IMR-90 (cell line): ENCODE data around the gene CFAP251. TPM values are rescaled to one million over a fixed set of nuclear protein-coding genes. Genes with fewer than 3 reads are reported as not detected.

ENCODE experiments used
- ATAC-seq: fragments of 200-7000 bp; cut with Tn5 transposase; 2 replicates; pipeline ENCODE4 v1.9.1; 2020; ENCODE audit warnings: low read depth, mild to moderate bottlenecking, moderate library complexity
- BruUV-seq: library from RNA; stranded (reverse); fragments of 400-500 nt; replicated peaks from 2 replicates; lab custom pipeline; 2021; lab: Mats Ljungman, UMichigan
- CTCF ChIA-PET: fragments of 300-600 bp; formaldehyde crosslinking; extraction: SDS; loops from one replicate; lab custom pipeline; 2021; ENCODE audit warnings: antibody characterized with exemption; lab: Yijun Ruan, JAX
- POLR2A ChIA-PET: fragments of 300-600 bp; sonication (Branson Sonifier 250); formaldehyde crosslinking; loops from one replicate; lab custom pipeline; 2022; ENCODE audit warnings: antibody characterized with exemption; ENCODE audit not compliant: unreplicated experiment; lab: Charles Lee
- DNase-seq: peaks from one replicate; pipeline ENCODE4 v3.0.0; 2013
- H2AFZ ChIP-seq: replicated peaks from 2 replicates; pipeline ENCODE3; 2013; ENCODE audit warnings: low read length, mild to moderate bottlenecking; ENCODE audit not compliant: poor library complexity
- H2AK5ac ChIP-seq: 2 replicates; pipeline ENCODE4 v1.6.1; 2013; ENCODE audit warnings: low read depth, low read length, inconsistent platforms
- H2AK9ac ChIP-seq: replicated peaks from 2 replicates; pipeline ENCODE3; 2013; ENCODE audit warnings: mild to moderate bottlenecking, low read depth, low read length, moderate library complexity; ENCODE audit not compliant: poor library complexity
- H2BK120ac ChIP-seq: 2 replicates; pipeline ENCODE4 v1.6.1; 2013; ENCODE audit warnings: low read depth, low read length, inconsistent platforms
- H2BK15ac ChIP-seq: 3 replicates; pipeline ENCODE4 v1.6.1; 2013; ENCODE audit warnings: low read depth, low read length, inconsistent platforms
- H2BK20ac ChIP-seq: 2 replicates; pipeline ENCODE4 v1.6.1; 2013; ENCODE audit warnings: low read depth, mild to moderate bottlenecking, inconsistent platforms, low read length, moderate library complexity
- H2BK5ac ChIP-seq: 2 replicates; pipeline ENCODE4 v1.6.1; 2013; ENCODE audit warnings: mild to moderate bottlenecking, low read depth, low read length, inconsistent platforms; ENCODE audit not compliant: poor library complexity, severe bottlenecking
- H3K14ac ChIP-seq: replicated peaks from 2 replicates; pipeline ENCODE4 v1.6.1; 2013; ENCODE audit warnings: low read depth, low read length, inconsistent platforms
- H3K18ac ChIP-seq: 2 replicates; pipeline ENCODE4 v1.6.1; 2013; ENCODE audit warnings: low read depth, low read length, control low read depth
- H3K23ac ChIP-seq: 2 replicates; pipeline ENCODE4 v1.6.1; 2013; ENCODE audit warnings: low read depth, low read length, inconsistent platforms
- H3K27ac ChIP-seq: 2 replicates; pipeline ENCODE4 v1.5.1; 2013; ENCODE audit warnings: mild to moderate bottlenecking, control low read depth, low read length; ENCODE audit not compliant: insufficient read depth
- H3K27me3 ChIP-seq: 2 replicates; pipeline ENCODE4 v1.6.1; 2013; ENCODE audit warnings: low read length; ENCODE audit not compliant: control insufficient read depth, insufficient read depth
- H3K36me3 ChIP-seq: 2 replicates; pipeline ENCODE4 v1.6.1; 2013; ENCODE audit warnings: low read length, mixed read lengths; ENCODE audit not compliant: control insufficient read depth, insufficient read depth
- H3K4ac ChIP-seq: 2 replicates; pipeline ENCODE4 v1.6.1; 2013; ENCODE audit warnings: low read depth, low read length, inconsistent platforms
- H3K4me1 ChIP-seq: 2 replicates; pipeline ENCODE4 v1.6.1; 2013; ENCODE audit warnings: low read length, mixed read lengths; ENCODE audit not compliant: control insufficient read depth, insufficient read depth
- H3K4me2 ChIP-seq: 2 replicates; pipeline ENCODE4 v1.6.1; 2013; ENCODE audit warnings: low read depth, mild to moderate bottlenecking, control low read depth, low read length, moderate library complexity
- H3K4me3 ChIP-seq: 2 replicates; pipeline ENCODE4 v1.5.1; 2013; ENCODE audit warnings: low read depth, mild to moderate bottlenecking, control low read depth, low read length, moderate library complexity; ENCODE audit not compliant: insufficient read depth
- H3K56ac ChIP-seq: 2 replicates; pipeline ENCODE4 v1.6.1; 2013; ENCODE audit warnings: low read length, inconsistent platforms; ENCODE audit not compliant: insufficient read depth; ENCODE audit errors: extremely low read depth
- H3K79me1 ChIP-seq, 2 experiments: 2 replicates each; pipeline ENCODE4 v1.6.1; 2013; ENCODE audit warnings: low read length in 2 of 2, inconsistent platforms in 1 of 2, low read depth in 1 of 2
- H3K9ac ChIP-seq: 2 replicates; pipeline ENCODE4 v1.6.1; 2013; ENCODE audit warnings: low read depth, low read length, control low read depth
- H3K9me1 ChIP-seq: 2 replicates; pipeline ENCODE4 v1.6.1; 2013; ENCODE audit warnings: low read length, inconsistent platforms; ENCODE audit not compliant: insufficient read depth
- H3K9me3 ChIP-seq: 2 replicates; pipeline ENCODE4 v1.6.1; 2013; ENCODE audit warnings: low read length; ENCODE audit not compliant: control insufficient read depth, insufficient read depth
- H4K20me1 ChIP-seq: 2 replicates; pipeline ENCODE4 v1.6.1; 2013; ENCODE audit warnings: low read length, inconsistent platforms; ENCODE audit not compliant: insufficient read depth
- H4K5ac ChIP-seq: 2 replicates; pipeline ENCODE4 v1.6.1; 2013; ENCODE audit warnings: mild to moderate bottlenecking, low read depth, low read length, control low read depth
- H4K8ac ChIP-seq, 2 experiments: 2 replicates each; pipeline ENCODE4 v1.6.1; 2013; ENCODE audit warnings: low read depth in 2 of 2, low read length in 2 of 2, control low read depth in 1 of 2, inconsistent platforms in 1 of 2
- H4K91ac ChIP-seq: 2 replicates; pipeline ENCODE4 v1.6.1; 2013; ENCODE audit warnings: low read depth, low read length, inconsistent platforms; ENCODE audit not compliant: insufficient read depth
- BHLHE40 ChIP-seq: fragments of 150-350 bp; IDR thresholded peaks from 2 replicates; pipeline ENCODE4 v1.6.1; 2016; ENCODE audit warnings: mild to moderate bottlenecking, low read depth, low read length
- CEBPB ChIP-seq: IDR thresholded peaks from 2 replicates; pipeline ENCODE4 v1.6.1; 2012; ENCODE audit warnings: low read depth, low read length, improper control_type of control experiment
- CHD1 ChIP-seq: IDR thresholded peaks from 2 replicates; pipeline ENCODE4 v1.6.1; 2012; ENCODE audit warnings: low read depth, low read length, improper control_type of control experiment
- CTCF ChIP-seq: conservative IDR thresholded peaks from 2 replicates; pipeline ENCODE4 v1.5.1; 2012; ENCODE audit warnings: mild to moderate bottlenecking, low read depth, low read length, improper control_type of control experiment
- FOS ChIP-seq: fragments of 150-350 bp; IDR thresholded peaks from 2 replicates; pipeline ENCODE4 v1.6.1; 2016; ENCODE audit warnings: low read depth, low read length
- MAFK ChIP-seq: IDR thresholded peaks from 2 replicates; pipeline ENCODE4 v1.6.1; 2012; ENCODE audit warnings: low read depth, low read length, improper control_type of control experiment
- MAZ ChIP-seq: IDR thresholded peaks from 2 replicates; pipeline ENCODE4 v1.6.1; 2012; ENCODE audit warnings: low read depth, mild to moderate bottlenecking, low read length, improper control_type of control experiment, moderate library complexity, borderline replicate concordance
- MXI1 ChIP-seq: IDR thresholded peaks from 2 replicates; pipeline ENCODE4 v1.6.1; 2012; ENCODE audit warnings: low read depth, mild to moderate bottlenecking, low read length, moderate library complexity, borderline replicate concordance
- NFE2L2 ChIP-seq: fragments of 150-350 bp; IDR thresholded peaks from 2 replicates; pipeline ENCODE4 v1.6.1; 2016; ENCODE audit warnings: low read depth, mild to moderate bottlenecking, low read length
- POLR2A ChIP-seq: IDR thresholded peaks from 2 replicates; pipeline ENCODE4 v1.6.1; 2012; ENCODE audit warnings: mild to moderate bottlenecking, low read depth, low read length
- RAD21 ChIP-seq: IDR thresholded peaks from 2 replicates; pipeline ENCODE4 v1.6.1; 2012; ENCODE audit warnings: low read length, improper control_type of control experiment
- RCOR1 ChIP-seq: IDR thresholded peaks from 2 replicates; pipeline ENCODE4 v1.6.1; 2012; ENCODE audit warnings: mild to moderate bottlenecking, low read length, improper control_type of control experiment; ENCODE audit not compliant: insufficient replicate concordance
- RFX5 ChIP-seq: IDR thresholded peaks from 2 replicates; pipeline ENCODE4 v1.8.0; 2012; ENCODE audit warnings: low read depth, mild to moderate bottlenecking, low read length, moderate library complexity
- SMC3 ChIP-seq: fragments of 150-350 bp; IDR thresholded peaks from 2 replicates; pipeline ENCODE4 v1.6.1; 2016; ENCODE audit warnings: low read depth, mild to moderate bottlenecking, antibody characterized with exemption, low read length, moderate library complexity
- USF2 ChIP-seq: fragments of 150-350 bp; IDR thresholded peaks from 2 replicates; pipeline ENCODE4 v1.6.1; 2017; ENCODE audit warnings: mild to moderate bottlenecking, antibody characterized with exemption, low read length, low read depth
- WGBS, 2 experiments: methylation state at CpG; one replicate each; pipeline versions ENCODE4 v1.1.5 to v1.1.7; 2013; ENCODE audit warnings: missing lambda C conversion rate in 2 of 2; ENCODE audit not compliant: insufficient read length in 1 of 2; ENCODE audit errors: extremely low coverage in 2 of 2; 5-methylcytosine and 5-hydroxymethylcytosine counted together
- dilution Hi-C: fragments of 300-500 bp; cut with HindIII; formaldehyde crosslinking; loops from one replicate; pipeline ENCODE4 v1.14.3; 2018; ENCODE audit warnings: low sequenced_read_pairs; ENCODE audit not compliant: unreplicated experiment
- in situ Hi-C: fragments of 300-500 bp; cut with MboI; formaldehyde crosslinking; loops from 3 replicates; pipeline ENCODE4 v1.14.3; 2019; ENCODE audit warnings: low sequenced_read_pairs, inconsistent platforms, mixed read lengths
- intact Hi-C: fragments of 100-400 bp; cut with micrococcal nuclease; formaldehyde crosslinking; loops from 2 replicates; pipeline ENCODE4 v1.10.0; 2022
- polyA plus RNA-seq, 3 experiments: library from polyadenylated mRNA; depleted of rRNA; stranded (reverse); fragments of >200 nt; gene quantifications; 2 replicates each; pipeline ENCODE4 v1.2.3, GENCODE V29; 2012; ENCODE audit warnings: low replicate concordance in 1 of 3
- total RNA-seq: library from RNA; depleted of rRNA; stranded (reverse); fragments of >200 nt; gene quantifications from 2 replicates; pipeline ENCODE4 v1.2.3, GENCODE V29; 2012
- TF ChIP-seq, protein P1 (sequence below): fragments of 150-350 bp; IDR thresholded peaks from 2 replicates; pipeline ENCODE4 v1.6.1; 2016; ENCODE audit warnings: low read depth, mild to moderate bottlenecking, low read length, moderate library complexity, borderline replicate concordance

The CFAP251 gene
- total and polyA plus RNA-seq, 2 of the 4 experiments (the other 2 are of a cell fraction): 7.8 to 9.1 TPM

DNA sequence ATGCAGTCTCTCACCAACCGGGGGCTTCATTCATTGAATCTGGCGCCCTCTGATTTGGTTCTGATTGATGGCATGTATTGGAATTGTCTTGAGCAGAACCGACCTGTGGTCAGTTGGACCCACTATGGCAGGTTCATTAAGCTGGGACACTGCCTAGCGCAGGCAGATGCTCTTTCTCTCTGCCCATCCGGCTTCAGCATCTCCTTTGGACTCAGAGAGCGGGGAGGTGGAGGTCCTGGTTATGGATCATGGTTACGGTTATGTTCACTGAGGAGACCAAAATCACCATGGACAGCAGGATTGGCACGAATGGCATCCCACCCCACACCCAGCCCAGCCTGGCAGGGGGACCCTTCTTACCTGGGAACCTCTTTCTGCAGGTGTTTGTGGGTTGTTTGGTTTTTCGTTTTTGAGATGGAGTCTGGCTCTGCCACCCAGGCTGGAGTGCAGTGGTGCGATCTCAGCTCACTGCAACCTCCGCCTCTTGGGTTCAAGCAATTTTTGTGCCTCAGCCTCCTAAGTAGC lies 86.9 kb downstream of the CFAP251 start:
- Histone ChIP-seq H2AFZ (no peak overlapping the region), H3K4me3 (no peak overlapping the region), H2AK5ac (peak overlapping the region; percentile 8; the same call in 1 of the 2 replicates), H2AK9ac (no peak overlapping the region), H3K4me1 (peaks cover 14% of the 10 kb centered on the region), H3K4me2 (no peak overlapping the region), H3K23ac (no peak overlapping the region), H3K27me3 (no peaks in the 10 kb centered on the region), H3K14ac (no peak overlapping the region), H2BK15ac (no peak overlapping the region), H3K36me3 (no peaks in the 10 kb centered on the region), H2BK5ac (no peak overlapping the region), H3K9me3 (no peaks in the 10 kb centered on the region), H3K9ac (no peak overlapping the region), H3K18ac (no peak overlapping the region), H3K27ac (no peak overlapping the region), H4K8ac (no peak overlapping the region), H3K79me1 (no peaks in the 10 kb centered on the region), H4K5ac (no peak overlapping the region), H4K20me1 (no peaks in the 10 kb centered on the region), H3K4ac (no peak overlapping the region), H3K9me1 (no peaks in the 10 kb centered on the region), H2BK20ac (no peak overlapping the region), H4K91ac (no peak overlapping the region), H3K56ac (no peak overlapping the region), H2BK120ac (no peak overlapping the region)
- 100% methylated on average over 2 of the region's 11 CpGs; no CpG with 5 or more reads in 1 of the 2 experiments for WGBS, 2 experiments
- ChIA-PET POLR2A (no interaction called here), CTCF (no interaction called here)
- dilution Hi-C loops (no loop called here), intact Hi-C loops (no loop called here), in situ Hi-C loops (no loop called here)
- DNase-seq (no peak), ATAC-seq (no peak)
- no peak for TF ChIP-seq RFX5
- no peak for TF ChIP-seq SMC3
- no peak for TF ChIP-seq CTCF
- no peak for TF ChIP-seq POLR2A
- TF ChIP-seq NFE2L2: no peak
- no peak for TF ChIP-seq USF2
- TF ChIP-seq RCOR1: no peak
- TF ChIP-seq CEBPB: no peak
- TF ChIP-seq, protein P1, sequence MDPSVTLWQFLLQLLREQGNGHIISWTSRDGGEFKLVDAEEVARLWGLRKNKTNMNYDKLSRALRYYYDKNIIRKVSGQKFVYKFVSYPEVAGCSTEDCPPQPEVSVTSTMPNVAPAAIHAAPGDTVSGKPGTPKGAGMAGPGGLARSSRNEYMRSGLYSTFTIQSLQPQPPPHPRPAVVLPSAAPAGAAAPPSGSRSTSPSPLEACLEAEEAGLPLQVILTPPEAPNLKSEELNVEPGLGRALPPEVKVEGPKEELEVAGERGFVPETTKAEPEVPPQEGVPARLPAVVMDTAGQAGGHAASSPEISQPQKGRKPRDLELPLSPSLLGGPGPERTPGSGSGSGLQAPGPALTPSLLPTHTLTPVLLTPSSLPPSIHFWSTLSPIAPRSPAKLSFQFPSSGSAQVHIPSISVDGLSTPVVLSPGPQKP: no peak
- no peak for TF ChIP-seq MAFK
- no peak for TF ChIP-seq MXI1
- no peak for TF ChIP-seq BHLHE40
- no peak for TF ChIP-seq FOS
- no peak for TF ChIP-seq RAD21
- no peak for TF ChIP-seq MAZ
- no peak for TF ChIP-seq CHD1
- BruUV-seq: no TSS peak
